Vagina (tissue), 2 donors: ENCODE measurements around the gene LBH. TPM values are rescaled to one million over a fixed set of nuclear protein-coding genes. Genes with fewer than 3 reads are reported as not detected.
A peak's percentile ranks its signal among the peaks of the same experiment; 100 is the strongest.

Experiments used
- DNase-seq, 2 donors: peaks; one replicate each; pipeline ENCODE4 v3.0.0-alpha.2; 2017; ENCODE audit errors: extremely low spot score in 2 of 2
- H3K27ac ChIP-seq: fragments of 200-600 bp; sonication (generic); one replicate; pipeline ENCODE4 v1.5.1; 2019
- H3K27me3 ChIP-seq: fragments of 200-600 bp; sonication (generic); one replicate; pipeline ENCODE4 v1.5.1; 2019
- H3K36me3 ChIP-seq, 2 donors: fragments of 200-600 bp; sonication (generic); one replicate each; pipeline ENCODE4 v1.5.1; 2017 to 2019
- H3K4me1 ChIP-seq: fragments of 200-600 bp; sonication (generic); one replicate; pipeline ENCODE4 v1.5.1; 2019
- H3K4me3 ChIP-seq, 2 donors: fragments of 200-600 bp; sonication (generic); 1 replicate in 1 of 2; 2 replicates in 1 of 2; pipeline ENCODE4 v1.5.1; 2016 to 2019
- H3K9me3 ChIP-seq: fragments of 200-600 bp; sonication (generic); one replicate; pipeline ENCODE4 v1.5.1; 2019
- POLR2A ChIP-seq, 2 donors: fragments of 450-650 bp; IDR thresholded peaks; one replicate each; pipeline ENCODE4 v1.6.1; 2017; ENCODE audit warnings: antibody characterized with exemption in 2 of 2, mild to moderate bottlenecking in 2 of 2, moderate library complexity in 2 of 2
- POLR2AphosphoS5 ChIP-seq, 2 donors: sonication (generic); formaldehyde crosslinking; IDR thresholded peaks; one replicate each; pipeline ENCODE4 v1.9.0; 2017; ENCODE audit warnings: antibody characterized with exemption in 2 of 2, mild to moderate bottlenecking in 2 of 2, low read depth in 1 of 2; ENCODE audit not compliant: insufficient read depth in 1 of 2
- intact Hi-C: fragments of 100-400 bp; cut with DNase I; formaldehyde crosslinking; loops from one replicate; pipeline ENCODE4 v1.15.1; 2023
- total RNA-seq: library from RNA; depleted of rRNA; stranded (reverse); fragments of >200 nt; gene quantifications from one replicate; pipeline ENCODE4 v1.2.3, GENCODE V29; 2016
- TF ChIP-seq, protein P1 (sequence below), 3 experiments: fragments of 450-650 bp in 2 of 3; fragments of 200-600 bp in 1 of 3; sonication (generic) in 1 of 3; IDR thresholded peaks; one replicate each; pipeline ENCODE4 v1.5.1; 2017 to 2019; ENCODE audit warnings: antibody characterized with exemption in 3 of 3, mild to moderate bottlenecking in 2 of 3, moderate library complexity in 2 of 3

LBH gene
- total RNA-seq, 1 donor from 2014 or later, result 28.0 TPM

DNA sequence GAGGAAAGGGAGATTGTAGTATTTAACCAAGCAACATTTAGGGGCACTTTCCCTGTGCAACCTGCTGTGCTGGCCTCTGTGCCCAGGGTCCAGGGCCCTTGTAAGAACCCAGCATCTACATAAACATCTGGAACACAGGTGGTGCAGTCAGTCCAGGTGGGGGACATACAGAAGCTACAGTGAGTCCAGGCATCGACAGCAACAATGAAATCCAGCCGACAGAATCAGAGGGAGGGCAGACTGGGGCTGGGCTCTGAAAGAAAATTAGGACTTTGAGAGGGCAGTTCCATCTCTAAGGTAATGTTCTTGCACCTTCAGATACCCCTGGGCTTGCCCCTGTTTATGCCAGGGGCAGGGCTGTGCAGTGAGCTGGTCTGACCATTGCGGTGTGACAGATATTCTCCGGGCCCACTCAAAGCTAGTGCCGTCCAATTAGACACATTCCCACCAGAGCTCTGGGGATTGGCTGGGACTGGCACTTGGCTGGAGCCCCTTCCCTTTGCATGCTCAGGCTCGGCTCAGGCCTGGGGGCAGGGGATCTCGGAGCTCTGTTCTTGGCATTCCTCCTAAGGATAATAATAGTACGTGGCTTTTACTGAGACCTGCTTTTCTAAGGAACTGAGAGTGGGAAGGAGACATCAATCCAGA is 5.4 kb downstream of the LBH start:
- TF ChIP-seq, protein P1, sequence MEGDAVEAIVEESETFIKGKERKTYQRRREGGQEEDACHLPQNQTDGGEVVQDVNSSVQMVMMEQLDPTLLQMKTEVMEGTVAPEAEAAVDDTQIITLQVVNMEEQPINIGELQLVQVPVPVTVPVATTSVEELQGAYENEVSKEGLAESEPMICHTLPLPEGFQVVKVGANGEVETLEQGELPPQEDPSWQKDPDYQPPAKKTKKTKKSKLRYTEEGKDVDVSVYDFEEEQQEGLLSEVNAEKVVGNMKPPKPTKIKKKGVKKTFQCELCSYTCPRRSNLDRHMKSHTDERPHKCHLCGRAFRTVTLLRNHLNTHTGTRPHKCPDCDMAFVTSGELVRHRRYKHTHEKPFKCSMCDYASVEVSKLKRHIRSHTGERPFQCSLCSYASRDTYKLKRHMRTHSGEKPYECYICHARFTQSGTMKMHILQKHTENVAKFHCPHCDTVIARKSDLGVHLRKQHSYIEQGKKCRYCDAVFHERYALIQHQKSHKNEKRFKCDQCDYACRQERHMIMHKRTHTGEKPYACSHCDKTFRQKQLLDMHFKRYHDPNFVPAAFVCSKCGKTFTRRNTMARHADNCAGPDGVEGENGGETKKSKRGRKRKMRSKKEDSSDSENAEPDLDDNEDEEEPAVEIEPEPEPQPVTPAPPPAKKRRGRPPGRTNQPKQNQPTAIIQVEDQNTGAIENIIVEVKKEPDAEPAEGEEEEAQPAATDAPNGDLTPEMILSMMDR (IDR thresholded peaks at IDR 0.05), result no peak
- no peak for TF ChIP-seq POLR2AphosphoS5 (IDR thresholded peaks at IDR 0.05; ENCODE audit: insufficient read depth in 1 of 2, low read depth in 1 of 2)
- no peak for TF ChIP-seq POLR2A (IDR thresholded peaks at IDR 0.05)
- Histone ChIP-seq H3K4me3 (no peak overlapping the region), H3K27me3 (no peaks in the 10 kb centered on the region), H3K36me3 (peaks cover 0 to 4% of the 10 kb centered on the region in 2 donors), H3K27ac (peak overlapping the region; percentile 79), H3K4me1 (peaks cover 84% of the 10 kb centered on the region), H3K9me3 (no peaks in the 10 kb centered on the region)
- intact Hi-C loops, result loop anchor here (10.0 kb wide), 1 partner anchor 208 kb away; the partner anchor contains the start of gene LCLAT1
- no peak for DNase-seq

DNA sequence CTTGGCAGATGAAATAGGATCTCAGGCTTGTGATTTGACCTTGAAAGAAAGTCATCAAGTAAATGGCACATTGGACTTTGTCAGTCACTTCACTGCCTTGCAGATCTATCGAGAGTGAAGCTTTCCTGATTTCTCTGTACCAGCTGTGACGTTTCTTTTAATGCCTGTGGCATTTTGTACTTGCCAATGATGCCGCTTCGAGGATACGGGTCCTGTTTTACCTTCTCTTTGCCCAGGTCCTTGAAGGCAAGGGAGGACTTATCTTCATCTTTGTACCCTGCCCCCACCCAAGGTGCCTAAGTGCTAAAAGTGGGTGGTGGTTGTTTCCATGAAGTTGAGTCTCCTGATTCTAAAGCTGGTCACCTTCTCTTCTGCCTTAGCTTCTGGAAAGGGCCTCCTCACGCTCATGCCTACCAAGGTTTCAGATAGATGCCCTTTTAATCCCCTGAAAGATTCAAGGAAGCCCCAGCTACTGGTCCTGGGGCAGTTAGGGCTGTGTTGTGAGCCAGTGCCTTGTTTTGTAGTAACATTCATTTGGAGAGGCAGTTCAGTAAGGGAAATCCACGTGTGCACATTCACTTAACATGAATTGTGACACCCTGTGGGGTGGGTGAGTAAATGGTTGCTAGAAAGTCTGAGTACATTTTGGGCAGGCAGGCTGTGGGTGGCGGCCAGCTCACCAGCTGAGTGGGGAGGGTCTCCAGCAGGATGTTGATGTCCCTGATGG is 6.1 kb downstream of the LBH start:
- H3K36me3 ChIP-seq, result peaks cover 0 to 4% of the 10 kb centered on the region in 2 donors
- DNase-seq, result no peak
- H3K27ac ChIP-seq, result peak overlapping the region; percentile 79
- intact Hi-C loops, result loop anchor here (10.0 kb wide), 1 partner anchor 207 kb away; the partner anchor contains the start of gene LCLAT1
- no peaks in the 10 kb centered on the region for H3K27me3 ChIP-seq
- TF ChIP-seq POLR2A (IDR thresholded peaks at IDR 0.05) (no peak), POLR2AphosphoS5 (IDR thresholded peaks at IDR 0.05; ENCODE audit: insufficient read depth in 1 of 2, low read depth in 1 of 2) (no peak)
- TF ChIP-seq, protein P1 (IDR thresholded peaks at IDR 0.05), result no peak
- no peaks in the 10 kb centered on the region for H3K9me3 ChIP-seq
- peaks cover 78% of the 10 kb centered on the region for H3K4me1 ChIP-seq
- H3K4me3 ChIP-seq, result no peak overlapping the region

DNA sequence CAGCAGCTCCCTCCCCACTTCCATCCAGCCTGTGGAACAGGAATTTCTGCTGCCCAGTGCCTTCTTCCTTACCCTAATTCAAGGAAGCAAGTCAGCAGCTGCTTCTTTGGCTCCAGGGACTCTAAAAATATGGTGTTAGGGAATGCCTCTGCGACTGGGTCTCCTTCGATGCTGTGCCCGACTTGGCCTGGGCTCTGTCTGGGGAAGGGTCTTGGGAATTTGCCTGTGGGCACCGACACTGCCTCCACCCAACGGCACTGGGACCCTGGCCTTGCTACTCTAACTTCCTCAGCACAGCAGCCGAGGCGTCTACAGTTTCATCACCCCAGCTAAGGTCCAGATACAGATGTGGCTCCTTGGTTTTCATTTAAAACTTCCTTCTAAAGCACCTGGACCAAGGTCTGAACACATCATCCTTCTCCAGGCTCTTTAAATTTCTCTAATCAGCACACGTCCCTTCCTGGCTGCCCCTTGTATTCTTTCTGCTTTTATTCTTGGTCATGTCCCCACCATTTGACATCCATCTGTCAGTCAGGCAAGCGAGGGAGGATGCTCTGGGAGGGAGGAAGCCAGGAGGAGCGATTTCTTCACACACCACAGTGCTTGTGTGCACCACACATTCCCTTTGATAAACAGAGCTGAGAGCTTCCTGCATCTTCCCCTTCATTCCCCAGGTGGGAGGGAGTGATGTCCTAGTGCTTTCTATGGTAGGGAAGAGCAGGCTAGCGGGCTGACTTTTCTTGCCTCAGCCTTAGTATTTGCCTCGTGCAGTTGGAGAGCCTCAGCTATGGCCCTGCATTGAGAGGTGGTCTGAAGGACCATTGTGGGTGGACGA is 6.8 kb downstream of the LBH start:
- H3K27me3 ChIP-seq, result no peaks in the 10 kb centered on the region
- no peak overlapping the region for H3K4me3 ChIP-seq
- H3K27ac ChIP-seq, result peak overlapping the region; percentile 79
- intact Hi-C loops, result loop anchor here (10.0 kb wide), 1 partner anchor 207 kb away; the partner anchor contains the start of gene LCLAT1
- H3K4me1 ChIP-seq, result peaks cover 71% of the 10 kb centered on the region
- peaks cover 0 to 4% of the 10 kb centered on the region in 2 donors for H3K36me3 ChIP-seq
- TF ChIP-seq POLR2AphosphoS5 (IDR thresholded peaks at IDR 0.05; ENCODE audit: insufficient read depth in 1 of 2, low read depth in 1 of 2), result no peak
- TF ChIP-seq POLR2A (IDR thresholded peaks at IDR 0.05), result no peak
- TF ChIP-seq, protein P1 (IDR thresholded peaks at IDR 0.05), result no peak
- no peak for DNase-seq
- H3K9me3 ChIP-seq, result no peaks in the 10 kb centered on the region

DNA sequence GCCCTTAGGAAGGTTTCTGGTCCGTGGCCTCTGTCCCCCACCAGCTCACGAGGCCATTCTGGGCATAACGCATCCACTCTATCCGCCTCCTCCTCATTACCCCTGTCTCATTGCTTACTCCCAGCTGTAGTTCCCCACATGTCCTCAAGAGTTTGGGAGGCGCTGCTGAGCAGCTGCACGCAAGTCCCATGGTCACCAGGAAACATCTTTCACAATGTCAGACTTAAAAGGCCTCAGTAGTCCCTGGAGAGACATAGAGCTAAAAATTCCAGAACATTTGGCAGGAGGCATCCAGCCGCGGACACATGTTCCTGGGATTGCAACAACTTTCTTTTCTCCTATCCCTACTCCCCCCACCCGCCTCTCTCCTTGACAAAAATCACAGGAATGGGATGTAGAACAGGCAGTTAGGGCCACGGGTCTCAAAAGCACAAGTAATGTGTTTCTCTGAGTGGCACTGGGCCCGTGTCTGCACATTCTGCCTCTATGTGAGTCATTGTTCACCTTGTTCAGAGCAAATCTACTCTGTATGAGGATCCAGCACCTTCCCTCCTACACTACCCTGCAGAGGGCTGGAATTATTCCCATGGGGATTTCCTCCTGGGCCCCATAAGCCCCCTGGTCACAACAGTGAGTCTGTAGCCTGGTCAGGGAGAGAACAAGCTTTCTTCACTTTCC is 8.1 kb downstream of the LBH start:
- Histone ChIP-seq H3K4me1 (peaks cover 59% of the 10 kb centered on the region), H3K27ac (peak overlapping the region; percentile 74), H3K9me3 (no peaks in the 10 kb centered on the region), H3K27me3 (no peaks in the 10 kb centered on the region), H3K36me3 (peaks cover 0 to 4% of the 10 kb centered on the region in 2 donors), H3K4me3 (no peak overlapping the region)
- intact Hi-C loops, result loop anchor here (10.0 kb wide), 1 partner anchor 205 kb away; the partner anchor contains the start of gene LCLAT1
- DNase-seq, result peak in 1 of 2 donors; percentile 95
- TF ChIP-seq POLR2A (IDR thresholded peaks at IDR 0.05), result no peak
- TF ChIP-seq, protein P1 (IDR thresholded peaks at IDR 0.05), result peak; percentile 67 to 84 (median 72)
- TF ChIP-seq POLR2AphosphoS5 (IDR thresholded peaks at IDR 0.05; ENCODE audit: insufficient read depth in 1 of 2, low read depth in 1 of 2), result peak; percentile 19 to 86
